GM23338 (cell line): ENCODE results near the gene FBN2. TPM values are rescaled to one million over a fixed set of nuclear protein-coding genes. Genes with fewer than 3 reads are reported as not detected.

Source experiments
- ATAC-seq: fragments of 200-7000 bp; cut with Tn5 transposase; 3 replicates; pipeline ENCODE4 v1.9.1; 2020
- DNase-seq: peaks from one replicate; pipeline ENCODE4 v3.0.0-alpha.2; 2015; ENCODE audit warnings: low spot score
- H2AFZ ChIP-seq: fragments of 200-600 bp; sonication (generic); 2 replicates; pipeline ENCODE4 v1.8.0; 2016; ENCODE audit warnings: antibody characterized with exemption, mild to moderate bottlenecking, moderate library complexity
- H3F3A ChIP-seq: fragments of 200-600 bp; sonication (generic); replicated peaks from 2 replicates; pipeline ENCODE4 v1.8.0; 2017; ENCODE audit warnings: antibody characterized with exemption, mixed run types, low read depth
- H3K27ac ChIP-seq: fragments of 200-600 bp; sonication (generic); 2 replicates; pipeline ENCODE4 v1.6.1; 2016; ENCODE audit warnings: low read depth
- H3K27me3 ChIP-seq: fragments of 200-600 bp; sonication (generic); 2 replicates; pipeline ENCODE4 v1.8.0; 2016; ENCODE audit warnings: mild to moderate bottlenecking, mixed run types, moderate library complexity; ENCODE audit not compliant: insufficient read depth
- H3K36me3 ChIP-seq: fragments of 200-600 bp; sonication (generic); 2 replicates; pipeline ENCODE4 v1.8.0; 2016; ENCODE audit warnings: mild to moderate bottlenecking; ENCODE audit not compliant: insufficient read depth
- H3K4me1 ChIP-seq: fragments of 200-600 bp; sonication (generic); 2 replicates; pipeline ENCODE4 v1.8.0; 2016; ENCODE audit warnings: mild to moderate bottlenecking, moderate library complexity; ENCODE audit not compliant: insufficient read depth
- H3K4me2 ChIP-seq: fragments of 200-600 bp; sonication (generic); 2 replicates; pipeline ENCODE4 v1.7.1; 2017; ENCODE audit warnings: mixed run types
- H3K4me3 ChIP-seq: fragments of 200-600 bp; sonication (generic); 2 replicates; pipeline ENCODE4 v1.6.1; 2016; ENCODE audit warnings: mixed run types
- H3K79me2 ChIP-seq: fragments of 200-600 bp; sonication (generic); replicated peaks from 2 replicates; pipeline ENCODE4 v1.8.0; 2017; ENCODE audit warnings: mild to moderate bottlenecking; ENCODE audit not compliant: insufficient read depth
- H3K9me2 ChIP-seq: fragments of 200-600 bp; sonication (generic); 2 replicates; pipeline ENCODE4 v1.8.0; 2017; ENCODE audit not compliant: insufficient read depth
- H4K20me1 ChIP-seq: fragments of 200-600 bp; sonication (generic); replicated peaks from 2 replicates; pipeline ENCODE4 v1.8.0; 2017; ENCODE audit warnings: mild to moderate bottlenecking; ENCODE audit not compliant: insufficient read depth
- H3K27ac Mint-ChIP-seq: 2 replicates; pipeline ENCODE4 v1.8.0; 2020; ENCODE audit warnings: inconsistent platforms, mild to moderate bottlenecking, moderate library complexity, mixed read lengths
- H3K27me3 Mint-ChIP-seq: 3 replicates; pipeline ENCODE4 v1.8.0; 2022; ENCODE audit warnings: low read depth, mild to moderate bottlenecking, moderate library complexity, mixed read lengths, inconsistent platforms; ENCODE audit not compliant: insufficient read depth, poor library complexity
- H3K36me3 Mint-ChIP-seq: 3 replicates; pipeline ENCODE4 v1.8.0; 2021; ENCODE audit warnings: low read depth, mild to moderate bottlenecking, inconsistent platforms, moderate library complexity, mixed read lengths
- H3K4me1 Mint-ChIP-seq: 3 replicates; pipeline ENCODE4 v1.8.0; 2020; ENCODE audit warnings: mild to moderate bottlenecking, inconsistent platforms, mixed read lengths
- H3K4me3 Mint-ChIP-seq: 3 replicates; pipeline ENCODE4 v1.8.0; 2021; ENCODE audit warnings: moderate library complexity, mild to moderate bottlenecking, inconsistent platforms, mixed read lengths
- H3K9me3 Mint-ChIP-seq: 3 replicates; pipeline ENCODE4 v1.8.0; 2020; ENCODE audit warnings: moderate library complexity, mild to moderate bottlenecking, inconsistent platforms, mixed read lengths
- CREB1 ChIP-seq: fragments of 250-450 bp; sonication (Bioruptor Pico); IDR thresholded peaks from 2 replicates; pipeline ENCODE4 v1.5.0; 2020; ENCODE audit warnings: low read depth, mild to moderate bottlenecking, moderate library complexity
- CTCF ChIP-seq, 2 experiments: fragments of 200-600 bp in 1 of 2; sonication (generic) in 1 of 2; conservative IDR thresholded peaks; 2 replicates each; pipeline versions ENCODE4 v1.5.1 to v1.6.1; 2016 to 2017; ENCODE audit warnings: antibody characterized with exemption in 2 of 2, low read depth in 2 of 2, mild to moderate bottlenecking in 2 of 2, moderate library complexity in 1 of 2
- ETS1 ChIP-seq: IDR thresholded peaks from 2 replicates; pipeline ENCODE4 v1.6.1; 2016; ENCODE audit warnings: antibody characterized with exemption
- EZH2 ChIP-seq: fragments of 200-600 bp; sonication (generic); IDR thresholded peaks from one replicate; pipeline ENCODE4 v1.8.0; 2017; ENCODE audit warnings: antibody characterized with exemption, mild to moderate bottlenecking, low read depth; ENCODE audit not compliant: unreplicated experiment
- EZH2phosphoT487 ChIP-seq: fragments of 200-600 bp; sonication (generic); IDR thresholded peaks from one replicate; pipeline ENCODE4 v1.8.1; 2018; ENCODE audit warnings: antibody characterized with exemption; ENCODE audit not compliant: unreplicated experiment
- JUNB ChIP-seq: IDR thresholded peaks from one replicate; pipeline ENCODE4 v1.6.1; 2016; ENCODE audit warnings: antibody characterized with exemption; ENCODE audit not compliant: unreplicated experiment
- NANOG ChIP-seq: IDR thresholded peaks from 2 replicates; pipeline ENCODE4 v1.6.1; 2016; ENCODE audit warnings: antibody characterized with exemption, borderline replicate concordance
- POLR2AphosphoS5 ChIP-seq: IDR thresholded peaks from 2 replicates; pipeline ENCODE4 v1.6.1; 2016; ENCODE audit warnings: antibody characterized with exemption, low read depth
- REST ChIP-seq: IDR thresholded peaks from one replicate; pipeline ENCODE4 v1.6.1; 2018; ENCODE audit warnings: antibody characterized with exemption; ENCODE audit not compliant: unreplicated experiment
- STAT1 ChIP-seq: IDR thresholded peaks from one replicate; pipeline ENCODE4 v1.6.1; 2016; ENCODE audit warnings: antibody characterized with exemption; ENCODE audit not compliant: unreplicated experiment
- ZNF114 ChIP-seq: fragments of 250-450 bp; sonication (Bioruptor Pico); IDR thresholded peaks from 2 replicates; pipeline ENCODE4 v1.5.0; 2020; ENCODE audit warnings: mild to moderate bottlenecking, moderate library complexity
- ZNF331 ChIP-seq: fragments of 250-450 bp; sonication (Bioruptor Pico); IDR thresholded peaks from 2 replicates; pipeline ENCODE4 v1.5.0; 2020; ENCODE audit warnings: low read depth, mild to moderate bottlenecking, moderate library complexity
- ZNF462 ChIP-seq: fragments of 250-450 bp; sonication (Bioruptor Pico); IDR thresholded peaks from 2 replicates; pipeline ENCODE4 v1.5.0; 2020; ENCODE audit warnings: mild to moderate bottlenecking, moderate library complexity
- polyA plus RNA-seq: library from polyadenylated mRNA; unstranded; fragments of >200 nt; fragmentation: Nextera tagmentation; extraction: Ambion mirVana; gene quantifications from 2 replicates; pipeline ENCODE4 v1.2.1, GENCODE V29; 2016
- total RNA-seq: library from RNA; depleted of rRNA; stranded (reverse); fragments of >200 nt; shearing (Covaris generic); gene quantifications from 2 replicates; pipeline ENCODE4 v1.2.3, GENCODE V29; 2014

The FBN2 gene
- total and polyA plus RNA-seq, 2 experiments from 2014 or later, result 2.6 to 13.6 TPM

GRCh38 chr5:128241051-128241695 is 296.9 kb downstream of the FBN2 start:
- H4K20me1 ChIP-seq, result no peaks in the 10 kb centered on the region
- no peaks in the 10 kb centered on the region for H3K79me2 ChIP-seq
- H3K36me3 ChIP-seq, result no peaks in the 10 kb centered on the region
- Mint-ChIP-seq H3K4me1 (peaks cover 12% of the 10 kb centered on the region), H3K36me3 (no peaks in the 10 kb centered on the region), H3K4me3 (no peak overlapping the region), H3K9me3 (no peaks in the 10 kb centered on the region; the same call in 2 of the 3 replicates), H3K27me3 (peaks cover 2% of the 10 kb centered on the region), H3K27ac (no peak overlapping the region)
- H3K4me2 ChIP-seq, result no peak overlapping the region
- no peak overlapping the region for H3K4me3 ChIP-seq
- no peak overlapping the region for H2AFZ ChIP-seq
- no peaks in the 10 kb centered on the region for H3F3A ChIP-seq
- H3K4me1 ChIP-seq, result 0 out of 2 replicates have a peak, but pooled peaks cover 5% of the 10 kb centered on the region
- DNase-seq (no peak), ATAC-seq (no peak)
- no peak overlapping the region for H3K27ac ChIP-seq
- no peaks in the 10 kb centered on the region for H3K27me3 ChIP-seq
- TF ChIP-seq ETS1 (no peak), REST (no peak), NANOG (no peak), JUNB (no peak), STAT1 (no peak), ZNF114 (no peak), EZH2phosphoT487 (no peak), CTCF (conservative IDR thresholded peaks at IDR 0.05; ENCODE audit: low read depth in 2 of 2) (no peak), ZNF331 (CRISPR knock-in tag) (no peak), ZNF462 (CRISPR knock-in tag) (no peak), POLR2AphosphoS5 (no peak), CREB1 (CRISPR knock-in tag) (no peak), EZH2 (no peak)
- H3K9me2 ChIP-seq, result 0 out of 2 replicates have a peak, but pooled peaks cover 3% of the 10 kb centered on the region
